Tibial nerve (tissue), 4 donors: ENCODE results near the gene ELOVL6. TPM values are rescaled to one million over a fixed set of nuclear protein-coding genes. Genes with fewer than 3 reads are reported as not detected.

Experiments used
- DNase-seq, 2 donors: peaks; one replicate each; pipeline ENCODE4 v3.0.0-alpha.2; 2019; ENCODE audit warnings: low spot score in 2 of 2
- H3K27ac ChIP-seq, 4 donors: fragments of 200-600 bp; sonication (generic) in 3 of 4; one replicate each; pipeline ENCODE4 v1.5.1; 2017 to 2019; ENCODE audit warnings: mild to moderate bottlenecking in 1 of 4
- H3K27me3 ChIP-seq, 2 donors: fragments of 200-600 bp; sonication (generic) in 1 of 2; one replicate each; pipeline versions ENCODE4 v1.5.1 to v1.6.0; 2017 to 2019
- H3K36me3 ChIP-seq, 3 donors: fragments of 200-600 bp; sonication (generic); one replicate each; pipeline ENCODE4 v1.5.1; 2018 to 2019
- H3K4me1 ChIP-seq, 4 donors: fragments of 200-600 bp; sonication (generic) in 3 of 4; one replicate each; pipeline ENCODE4 v1.5.1; 2017 to 2019
- H3K4me3 ChIP-seq, 4 donors: fragments of 200-600 bp; sonication (generic) in 3 of 4; one replicate each; pipeline ENCODE4 v1.5.1; 2017 to 2019; ENCODE audit warnings: mild to moderate bottlenecking in 1 of 4, moderate library complexity in 1 of 4
- H3K9me3 ChIP-seq, 4 donors: fragments of 200-600 bp; sonication (generic) in 3 of 4; one replicate each; pipeline ENCODE4 v1.5.1; 2017 to 2019
- EP300 ChIP-seq, 2 donors: sonication (generic); formaldehyde crosslinking; IDR thresholded peaks; one replicate each; pipeline ENCODE4 v1.6.1; 2017; ENCODE audit warnings: antibody characterized with exemption in 2 of 2, mild to moderate bottlenecking in 1 of 2
- POLR2A ChIP-seq, 2 donors: fragments of 450-650 bp; IDR thresholded peaks; one replicate each; pipeline ENCODE4 v1.6.1; 2017; ENCODE audit warnings: antibody characterized with exemption in 2 of 2, mild to moderate bottlenecking in 2 of 2, moderate library complexity in 2 of 2
- WGBS, 2 donors: methylation state at CpG; one replicate each; pipeline ENCODE4 v1.1.5; 2018; 5-methylcytosine and 5-hydroxymethylcytosine counted together
- total RNA-seq, 4 donors: library from RNA; depleted of rRNA; stranded (reverse); fragments of >200 nt; gene quantifications; one replicate each; pipeline ENCODE4 v1.1.0, GENCODE V29; 2016
- TF ChIP-seq, protein P1 (sequence below), 5 experiments: fragments of 200-600 bp in 3 of 5; fragments of 450-650 bp in 2 of 5; sonication (generic) in 3 of 5; IDR thresholded peaks; one replicate each; pipeline ENCODE4 v1.5.1; 2016 to 2019; ENCODE audit warnings: antibody characterized with exemption in 5 of 5, mild to moderate bottlenecking in 3 of 5, moderate library complexity in 2 of 5

ELOVL6 gene
- total RNA-seq, 4 donors from 2014 or later, result 3.1 to 8.4 (median 5.4) TPM

DNA sequence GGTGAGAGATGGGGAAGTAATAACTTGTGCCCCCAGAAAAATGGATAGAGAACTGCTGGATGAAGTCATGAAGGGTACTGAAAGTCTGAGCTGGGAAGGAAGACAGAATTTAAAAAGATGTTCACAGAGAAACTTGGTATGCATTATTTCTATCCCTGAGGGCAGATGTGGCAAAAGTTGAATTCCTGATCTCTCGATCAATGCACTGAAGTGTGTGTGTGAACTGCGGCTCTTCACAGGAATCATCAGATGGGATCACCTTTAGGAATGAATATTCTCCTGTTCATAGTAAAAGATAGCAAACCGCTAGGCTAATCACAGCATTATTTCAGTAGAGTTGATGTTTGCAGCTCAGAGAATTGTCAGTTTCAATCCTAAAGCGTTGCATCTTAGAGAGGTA is 86.4 kb downstream of the ELOVL6 start:
- TF ChIP-seq, protein P1, sequence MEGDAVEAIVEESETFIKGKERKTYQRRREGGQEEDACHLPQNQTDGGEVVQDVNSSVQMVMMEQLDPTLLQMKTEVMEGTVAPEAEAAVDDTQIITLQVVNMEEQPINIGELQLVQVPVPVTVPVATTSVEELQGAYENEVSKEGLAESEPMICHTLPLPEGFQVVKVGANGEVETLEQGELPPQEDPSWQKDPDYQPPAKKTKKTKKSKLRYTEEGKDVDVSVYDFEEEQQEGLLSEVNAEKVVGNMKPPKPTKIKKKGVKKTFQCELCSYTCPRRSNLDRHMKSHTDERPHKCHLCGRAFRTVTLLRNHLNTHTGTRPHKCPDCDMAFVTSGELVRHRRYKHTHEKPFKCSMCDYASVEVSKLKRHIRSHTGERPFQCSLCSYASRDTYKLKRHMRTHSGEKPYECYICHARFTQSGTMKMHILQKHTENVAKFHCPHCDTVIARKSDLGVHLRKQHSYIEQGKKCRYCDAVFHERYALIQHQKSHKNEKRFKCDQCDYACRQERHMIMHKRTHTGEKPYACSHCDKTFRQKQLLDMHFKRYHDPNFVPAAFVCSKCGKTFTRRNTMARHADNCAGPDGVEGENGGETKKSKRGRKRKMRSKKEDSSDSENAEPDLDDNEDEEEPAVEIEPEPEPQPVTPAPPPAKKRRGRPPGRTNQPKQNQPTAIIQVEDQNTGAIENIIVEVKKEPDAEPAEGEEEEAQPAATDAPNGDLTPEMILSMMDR (IDR thresholded peaks at IDR 0.05), result no peak
- TF ChIP-seq POLR2A (IDR thresholded peaks at IDR 0.05), result no peak
- TF ChIP-seq EP300 (IDR thresholded peaks at IDR 0.05), result no peak
- 76 to 92% methylated on average over 4 of the region's 4 CpGs for WGBS, 2 donors
- H3K4me1 ChIP-seq, result no peaks in the 10 kb centered on the region
- H3K36me3 ChIP-seq, result no peaks in the 10 kb centered on the region
- no peaks in the 10 kb centered on the region for H3K27me3 ChIP-seq
- H3K27ac ChIP-seq, result no peak overlapping the region
- no peak overlapping the region for H3K4me3 ChIP-seq
- H3K9me3 ChIP-seq, result no peaks in the 10 kb centered on the region
- DNase-seq, result no peak

DNA sequence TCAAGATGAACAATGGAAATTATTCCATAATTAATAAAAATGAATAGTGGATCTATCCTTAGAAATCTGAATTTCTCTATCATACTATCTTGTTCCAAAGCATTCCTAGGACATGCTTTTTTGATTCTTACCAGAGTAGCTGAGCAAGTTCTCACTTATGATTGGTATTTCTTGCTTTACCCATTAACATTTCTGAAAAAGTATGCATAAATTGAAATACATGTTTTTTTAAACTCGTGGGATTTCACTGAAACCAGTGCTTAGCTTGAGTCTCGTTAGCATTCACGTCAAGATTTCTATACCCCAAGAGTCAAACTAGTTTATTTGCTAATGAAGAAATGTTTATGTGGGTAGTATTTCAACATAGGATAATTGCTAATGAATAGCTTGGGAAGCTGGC is 89.0 kb downstream of the ELOVL6 start:
- no peak for DNase-seq
- Histone ChIP-seq H3K27ac (no peak overlapping the region), H3K4me1 (no peaks in the 10 kb centered on the region), H3K27me3 (no peaks in the 10 kb centered on the region), H3K9me3 (no peaks in the 10 kb centered on the region), H3K36me3 (peaks cover 0 to 4% (median 0%) of the 10 kb centered on the region in 3 donors), H3K4me3 (no peak overlapping the region)
- no peak for TF ChIP-seq EP300 (IDR thresholded peaks at IDR 0.05)
- no peak for TF ChIP-seq POLR2A (IDR thresholded peaks at IDR 0.05)
- TF ChIP-seq, protein P1 (IDR thresholded peaks at IDR 0.05), result no peak
- WGBS, 2 donors, result 70 to 80% methylated on average over 3 of the region's 3 CpGs

DNA sequence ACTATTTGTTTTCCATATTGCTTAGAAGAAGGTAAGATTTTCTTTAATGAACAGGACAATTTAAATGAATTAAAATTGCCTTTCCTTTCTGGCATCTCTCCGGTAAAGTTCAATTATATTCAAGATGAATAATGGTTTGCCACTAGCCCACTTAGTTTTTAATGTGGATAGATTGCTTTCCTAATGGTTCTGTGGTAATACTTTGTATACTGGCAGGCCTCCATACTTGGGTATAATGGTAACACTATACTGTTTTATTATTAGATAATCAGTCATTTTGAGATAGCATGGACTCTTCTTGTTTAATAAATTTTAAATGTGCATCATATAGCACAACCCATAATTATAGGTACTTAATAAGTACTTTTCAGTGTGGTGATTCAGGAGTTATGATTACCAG is 89.5 kb downstream of the ELOVL6 start:
- H3K36me3 ChIP-seq, result peaks cover 0 to 5% (median 0%) of the 10 kb centered on the region in 3 donors
- no peak overlapping the region for H3K27ac ChIP-seq
- no peak for DNase-seq
- H3K27me3 ChIP-seq, result no peaks in the 10 kb centered on the region
- H3K4me3 ChIP-seq, result no peak overlapping the region
- WGBS, 2 donors, result 91 to 94% methylated on average over 1 of the region's 1 CpG
- H3K9me3 ChIP-seq, result no peaks in the 10 kb centered on the region
- TF ChIP-seq, protein P1 (IDR thresholded peaks at IDR 0.05), result no peak
- TF ChIP-seq EP300 (IDR thresholded peaks at IDR 0.05), result no peak
- TF ChIP-seq POLR2A (IDR thresholded peaks at IDR 0.05), result no peak
- no peaks in the 10 kb centered on the region for H3K4me1 ChIP-seq

DNA sequence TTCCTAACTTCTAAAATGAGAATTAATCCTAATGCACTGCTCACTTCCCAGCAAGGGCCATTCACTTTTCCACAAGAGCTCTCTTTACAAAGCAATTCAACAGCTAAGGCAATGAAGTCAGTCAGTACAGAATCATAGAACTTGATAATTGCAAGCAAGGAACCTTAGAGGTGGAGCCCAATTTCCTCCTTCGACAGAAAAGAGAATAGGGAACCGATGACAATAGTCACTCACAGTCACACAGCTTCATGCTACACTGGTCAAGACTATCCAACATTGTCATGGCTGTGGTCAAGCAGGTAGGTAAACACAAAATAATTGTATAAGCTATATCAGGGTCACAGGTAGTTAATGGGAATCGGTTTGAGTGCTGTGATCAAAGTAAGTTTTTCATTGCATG is 90.0 kb downstream of the ELOVL6 start:
- 74 to 79% methylated on average over 3 of the region's 3 CpGs for WGBS, 2 donors
- no peak for DNase-seq
- Histone ChIP-seq H3K36me3 (peaks cover 0 to 5% (median 0%) of the 10 kb centered on the region in 3 donors), H3K4me3 (no peak overlapping the region), H3K9me3 (no peaks in the 10 kb centered on the region), H3K27ac (no peak overlapping the region), H3K4me1 (no peaks in the 10 kb centered on the region), H3K27me3 (no peaks in the 10 kb centered on the region)
- no peak for TF ChIP-seq POLR2A (IDR thresholded peaks at IDR 0.05)
- TF ChIP-seq, protein P1 (IDR thresholded peaks at IDR 0.05), result no peak
- TF ChIP-seq EP300 (IDR thresholded peaks at IDR 0.05), result no peak

DNA sequence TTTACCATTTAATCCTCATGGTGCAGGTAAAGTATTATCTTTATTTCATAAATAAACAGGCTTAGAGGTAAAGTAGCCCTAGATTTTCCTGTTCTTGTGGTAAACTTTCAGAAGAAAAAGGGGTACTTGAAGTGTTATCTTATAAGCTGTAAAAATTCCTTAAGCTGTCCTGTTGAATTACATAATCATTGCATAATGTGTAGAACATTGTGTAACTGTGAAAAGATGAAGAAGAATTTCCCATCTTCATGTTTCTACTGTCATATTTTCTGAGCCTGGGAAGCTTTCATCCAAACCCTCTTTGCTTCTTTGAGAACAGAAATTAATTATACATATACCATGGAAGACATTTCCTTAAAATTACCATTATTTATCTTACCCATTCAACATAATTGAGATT is 90.5 kb downstream of the ELOVL6 start:
- Histone ChIP-seq H3K4me1 (no peaks in the 10 kb centered on the region), H3K27me3 (no peaks in the 10 kb centered on the region), H3K4me3 (no peak overlapping the region), H3K27ac (no peak overlapping the region), H3K36me3 (peaks cover 0 to 5% (median 0%) of the 10 kb centered on the region in 3 donors), H3K9me3 (no peaks in the 10 kb centered on the region)
- DNase-seq, result no peak
- TF ChIP-seq, protein P1 (IDR thresholded peaks at IDR 0.05), result no peak
- TF ChIP-seq EP300 (IDR thresholded peaks at IDR 0.05) (no peak), POLR2A (IDR thresholded peaks at IDR 0.05) (no peak)
